Spleen (tissue), 7 donors: ENCODE results near the gene GPER1.

Source experiments
- CTCF ChIP-seq, 11 experiments: fragments of 200-600 bp in 7 of 11; fragments of 450-650 bp in 4 of 11; sonication (generic) in 4 of 11; IDR thresholded peaks in 8 of 11; conservative IDR thresholded peaks in 3 of 11; 1 replicate in 7 of 11; 2 replicates in 4 of 11; pipeline versions ENCODE4 v1.4.0 to v1.8.0; 2016 to 2021; ENCODE audit warnings: antibody characterized with exemption in 11 of 11, inconsistent platforms in 4 of 11, mild to moderate bottlenecking in 1 of 11
- POLR2A ChIP-seq, 3 donors: fragments of 450-650 bp; IDR thresholded peaks; one replicate each; pipeline ENCODE4 v1.5.1; 2017; ENCODE audit warnings: antibody characterized with exemption in 3 of 3, mild to moderate bottlenecking in 1 of 3
- POLR2AphosphoS5 ChIP-seq, 3 donors: sonication (generic); formaldehyde crosslinking; IDR thresholded peaks; one replicate each; pipeline ENCODE4 v1.5.1; 2017; ENCODE audit warnings: antibody characterized with exemption in 3 of 3
- donor health status: DM: no; HTN: no; CAD: no; lungs with moderate emphysema.
- donor health status: DM: no; HTN: no; CAD: no.
- donor health status: DM: no; HTN: no; CAD: no.

GRCh38 chr7:1068619-1069018 is 19.3 kb upstream of the GPER1 start:
- no peak for TF ChIP-seq POLR2A (IDR thresholded peaks at IDR 0.05)
- no peak for TF ChIP-seq CTCF (IDR thresholded peaks at IDR 0.05 in 8 of 11, conservative IDR thresholded peaks at IDR 0.05 in 3 of 11)
- no peak for TF ChIP-seq POLR2AphosphoS5 (IDR thresholded peaks at IDR 0.05)
